Activated CD8-positive, alpha-beta T cell treated with anti-CD3 and anti-CD28 coated beads for 36 hours (primary cell): Measurements from ENCODE around the gene ZBTB8B. TPM values are rescaled to one million over a fixed set of nuclear protein-coding genes. Genes with fewer than 3 reads are reported as not detected.
"Not testable (repeated sequence)": the region's sequence is repeated elsewhere in the genome, so short reads cannot be mapped to it uniquely, and the experiment has no call there.

ENCODE experiments used
- ATAC-seq: fragments of 200-7000 bp; cut with Tn5 transposase; one replicate; pipeline ENCODE4 v1.10.0; 2021; ENCODE audit warnings: mild to moderate bottlenecking, moderate library complexity
- CTCF ChIA-PET: fragments of 350-600 bp; sonication (Branson Sonifier 250); formaldehyde crosslinking; loops from one replicate; lab custom pipeline; 2021; ENCODE audit warnings: antibody characterized with exemption; lab: Charles Lee
- POLR2A ChIA-PET: fragments of 350-600 bp; sonication (Branson Sonifier 250); formaldehyde crosslinking; loops from one replicate; lab custom pipeline; 2021; ENCODE audit warnings: antibody characterized with exemption; lab: Charles Lee
- DNase-seq: peaks from one replicate; pipeline ENCODE4 v3.0.0-alpha.2; 2020
- H3K27ac Mint-ChIP-seq: one replicate; pipeline ENCODE4 v1.8.0; 2021; ENCODE audit warnings: mild to moderate bottlenecking, mixed read lengths
- H3K27me3 Mint-ChIP-seq: one replicate; pipeline ENCODE4 v1.8.0; 2021; ENCODE audit warnings: mixed read lengths
- H3K36me3 Mint-ChIP-seq: one replicate; pipeline ENCODE4 v1.8.0; 2021; ENCODE audit warnings: low read depth, mixed read lengths
- H3K4me1 Mint-ChIP-seq: one replicate; pipeline ENCODE4 v1.8.0; 2021; ENCODE audit warnings: low read depth, mixed read lengths
- H3K4me3 Mint-ChIP-seq: one replicate; pipeline ENCODE4 v1.8.0; 2021; ENCODE audit warnings: mild to moderate bottlenecking, moderate library complexity, mixed read lengths
- H3K9me3 Mint-ChIP-seq: one replicate; pipeline ENCODE4 v1.8.0; 2021; ENCODE audit warnings: mixed read lengths
- CTCF ChIP-seq: fragments of 200-600 bp; IDR thresholded peaks from one replicate; pipeline ENCODE4 v1.8.0; 2022; ENCODE audit warnings: antibody characterized with exemption, mild to moderate bottlenecking
- intact Hi-C: fragments of 100-400 bp; cut with micrococcal nuclease; formaldehyde crosslinking; loops from one replicate; pipeline ENCODE4 v1.10.0; 2022
- total RNA-seq, 2 experiments: library from RNA; stranded (reverse); gene quantifications; one replicate each; pipeline ENCODE4 v1.2.3, GENCODE V29; 2021

Gene ZBTB8B
- total RNA-seq, 2 experiments from 2014 or later = not detected

- ChIA-PET CTCF (interaction anchor here (1.2 to 1.3 kb wide), 2 partner anchors 15 to 40 kb away, joined by 3 to 4 read pairs; no protein-coding TSS in a partner anchor), POLR2A (interaction anchor here (0.7 kb wide), 1 partner anchor 139 kb away, joined by 3 read pairs; no protein-coding TSS in a partner anchor)
- H3K4me3 Mint-ChIP-seq = no peak overlapping the region
- no peaks in the 10 kb centered on the region for H3K36me3 Mint-ChIP-seq
- H3K9me3 Mint-ChIP-seq = no peaks in the 10 kb centered on the region
- no peak for DNase-seq
- H3K4me1 Mint-ChIP-seq = no peaks in the 10 kb centered on the region
- ATAC-seq = no peak
- TF ChIP-seq CTCF = no peak
- no peak overlapping the region for H3K27ac Mint-ChIP-seq
- H3K27me3 Mint-ChIP-seq = no peaks in the 10 kb centered on the region
- intact Hi-C loops = no loop called here
These were observed 15.9 kb downstream of the ZBTB8B start for GRCh38 chr1:32480761-32481160.

GRCh38 chr1:32481788-32482187 is 16.9 kb downstream of the ZBTB8B start:
- H3K4me1 Mint-ChIP-seq, H3K27me3 Mint-ChIP-seq, H3K36me3 Mint-ChIP-seq, H3K27ac Mint-ChIP-seq, ATAC-seq, intact Hi-C loops, H3K4me3 Mint-ChIP-seq, H3K9me3 Mint-ChIP-seq, DNase-seq, POLR2A ChIA-PET: not testable (repeated sequence)
- CTCF ChIA-PET = interaction anchor here (1.2 to 1.3 kb wide), 2 partner anchors 14 to 39 kb away, joined by 3 to 4 read pairs; no protein-coding TSS in a partner anchor

GRCh38 chr1:32485554-32486255 is 20.8 kb downstream of the ZBTB8B start:
- Mint-ChIP-seq H3K27me3 (peaks cover 9% of the 10 kb centered on the region), H3K4me1 (no peaks in the 10 kb centered on the region), H3K36me3 (no peaks in the 10 kb centered on the region), H3K27ac (no peak overlapping the region), H3K4me3 (no peak overlapping the region), H3K9me3 (no peaks in the 10 kb centered on the region)
- ATAC-seq (no peak), DNase-seq (no peak)
- CTCF ChIA-PET = interaction anchor here (1.0 kb wide), 1 partner anchor 92 kb away, joined by 3 read pairs; the partner anchor contains the start of gene BSDC1
- POLR2A ChIA-PET = no interaction called here
- intact Hi-C loops = no loop called here
- TF ChIP-seq CTCF = no peak

- CTCF ChIA-PET = no interaction called here
- Mint-ChIP-seq H3K4me3 (no peak overlapping the region), H3K4me1 (no peaks in the 10 kb centered on the region), H3K9me3 (no peaks in the 10 kb centered on the region), H3K27ac (no peak overlapping the region), H3K36me3 (no peaks in the 10 kb centered on the region), H3K27me3 (peaks cover 9% of the 10 kb centered on the region)
- POLR2A ChIA-PET = no interaction called here
- no peak for ATAC-seq
- DNase-seq = no peak
- no peak for TF ChIP-seq CTCF
- intact Hi-C loops = no loop called here
These were observed 21.7 kb downstream of the ZBTB8B start for GRCh38 chr1:32486463-32487113.

GRCh38 chr1:32487182-32487581 is 22.3 kb downstream of the ZBTB8B start:
- Mint-ChIP-seq H3K27ac (no peak overlapping the region), H3K36me3 (no peaks in the 10 kb centered on the region), H3K4me3 (no peak overlapping the region), H3K9me3 (no peaks in the 10 kb centered on the region), H3K27me3 (peaks cover 9% of the 10 kb centered on the region), H3K4me1 (no peaks in the 10 kb centered on the region)
- CTCF ChIA-PET = no interaction called here
- DNase-seq (no peak), ATAC-seq (no peak)
- intact Hi-C loops = no loop called here
- POLR2A ChIA-PET = no interaction called here
- TF ChIP-seq CTCF = no peak
